Measurements from ENCODE around the gene PPY. TPM values are rescaled to one million over a fixed set of nuclear protein-coding genes. Genes with fewer than 3 reads are reported as not detected.

The PPY gene
- total RNA-seq, 3 donors from 2014 or later: not detected

GRCh38 chr17:43905400-43905984 lies 36.8 kb downstream of the PPY start:
- no peak for DNase-seq (ENCODE audit: low spot score in 2 of 2)
- Histone ChIP-seq H3K4me3 (peak overlapping the region in 2 of 3 donors; percentile 67 to 87), H3K27me3 (peaks cover 0 to 5% of the 10 kb centered on the region in 2 donors), H3K9me3 (no peaks in the 10 kb centered on the region), H3K36me3 (no peaks in the 10 kb centered on the region), H3K4me1 (peaks cover 8 to 10% of the 10 kb centered on the region in 2 donors), H3K27ac (peak overlapping the region in 1 of 2 donors; percentile 25)
- intact Hi-C loops (cut with DNase I; ENCODE audit: low total_unique reads): no loop called here
- TF ChIP-seq CTCF (IDR thresholded peaks at IDR 0.05) (no peak), POLR2A (IDR thresholded peaks at IDR 0.05) (no peak), POLR2AphosphoS5 (IDR thresholded peaks at IDR 0.05) (no peak)

DNA sequence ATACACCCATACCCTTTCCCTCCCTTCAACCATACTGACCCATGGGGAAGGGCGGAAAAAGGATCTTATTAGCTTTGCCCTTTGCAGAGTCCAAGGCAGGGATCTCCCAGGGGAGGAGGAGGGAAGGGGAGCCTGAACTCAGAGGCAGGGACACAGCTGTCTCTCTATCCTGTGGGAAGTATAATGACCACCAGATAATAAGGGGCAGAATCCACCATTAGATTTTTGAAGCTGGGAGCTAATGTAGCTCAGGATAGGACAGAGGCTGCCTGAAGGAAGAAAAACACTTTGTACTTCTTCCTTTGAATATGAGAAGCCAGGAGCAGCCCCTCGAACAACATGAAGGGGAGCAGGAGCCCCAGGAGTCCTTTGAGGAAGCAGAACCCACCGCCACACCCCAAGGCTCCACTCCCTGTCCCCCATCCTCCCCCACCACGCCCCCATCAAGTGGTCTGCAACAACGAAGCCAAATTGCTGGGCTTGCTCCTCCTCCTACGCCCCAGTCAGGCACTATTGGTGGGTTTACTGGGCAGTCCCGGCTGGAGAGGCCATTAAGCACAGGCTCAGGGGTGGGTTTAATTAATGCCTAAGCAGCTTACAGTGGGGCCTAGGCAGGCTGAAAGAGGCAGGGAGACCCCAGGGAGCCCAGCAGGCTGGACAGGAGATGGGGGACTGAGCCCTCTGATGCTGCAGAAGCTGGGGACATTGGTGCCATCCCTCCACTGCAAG lies 40.3 kb downstream of the PPY start:
- Histone ChIP-seq H3K27ac (no peak overlapping the region), H3K4me3 (no peak overlapping the region), H3K36me3 (no peaks in the 10 kb centered on the region), H3K9me3 (no peaks in the 10 kb centered on the region), H3K4me1 (peaks cover 3 to 10% of the 10 kb centered on the region in 2 donors), H3K27me3 (peaks cover 0 to 5% of the 10 kb centered on the region in 2 donors)
- TF ChIP-seq POLR2AphosphoS5 (IDR thresholded peaks at IDR 0.05): no peak
- TF ChIP-seq CTCF (IDR thresholded peaks at IDR 0.05): no peak
- no peak for TF ChIP-seq POLR2A (IDR thresholded peaks at IDR 0.05)
- intact Hi-C loops (cut with DNase I; ENCODE audit: low total_unique reads): no loop called here
- no peak for DNase-seq (ENCODE audit: low spot score in 2 of 2)

GRCh38 chr17:43900858-43901754 lies 41.2 kb downstream of the PPY start:
- Histone ChIP-seq H3K27ac (no peak overlapping the region), H3K9me3 (no peaks in the 10 kb centered on the region), H3K27me3 (peaks cover 0 to 5% of the 10 kb centered on the region in 2 donors), H3K4me3 (peak overlapping the region; percentile 35 to 65 (median 59)), H3K36me3 (no peaks in the 10 kb centered on the region), H3K4me1 (peaks cover 0 to 6% of the 10 kb centered on the region in 2 donors)
- intact Hi-C loops (cut with DNase I; ENCODE audit: low total_unique reads): no loop called here
- no peak for DNase-seq (ENCODE audit: low spot score in 2 of 2)
- TF ChIP-seq CTCF (IDR thresholded peaks at IDR 0.05) (no peak), POLR2A (IDR thresholded peaks at IDR 0.05) (no peak), POLR2AphosphoS5 (IDR thresholded peaks at IDR 0.05) (no peak)

DNA sequence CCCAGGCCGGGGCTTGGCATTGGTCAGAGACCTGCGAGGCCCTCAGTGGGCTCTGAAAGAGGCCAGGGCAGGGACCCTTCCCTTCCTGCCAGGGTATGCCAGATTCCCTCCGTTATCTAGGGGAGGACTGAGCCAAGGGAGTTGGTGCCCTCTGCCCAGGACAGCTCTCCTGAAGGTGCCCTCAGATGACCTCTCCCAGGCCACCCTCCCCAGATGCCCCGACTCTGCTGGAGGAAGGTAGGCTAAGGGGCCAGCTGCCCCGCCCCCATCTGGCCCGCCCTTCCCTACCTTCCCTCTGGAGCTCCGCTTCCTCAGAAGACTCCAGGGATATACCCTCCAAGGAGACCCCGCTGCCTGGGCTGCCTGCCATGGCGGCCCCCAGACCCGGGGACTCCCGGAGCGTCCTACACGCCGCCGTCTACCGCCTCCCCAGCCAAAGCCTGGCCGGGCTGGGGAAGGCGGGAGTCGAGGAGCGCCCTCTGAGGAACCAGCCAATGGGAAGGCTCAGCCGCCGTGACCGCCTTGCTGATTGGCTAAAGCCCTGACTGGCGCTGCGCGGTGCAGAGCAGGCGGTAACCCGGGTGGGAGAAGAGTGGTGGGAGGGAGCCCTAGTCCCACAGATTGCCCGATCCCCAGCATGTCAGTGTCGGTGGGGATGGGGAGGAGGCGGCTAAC lies 42.0 kb downstream of the PPY start:
- peak overlapping the region; percentile 35 to 65 (median 59) for H3K4me3 ChIP-seq
- no peaks in the 10 kb centered on the region for H3K4me1 ChIP-seq
- no peak overlapping the region for H3K27ac ChIP-seq
- DNase-seq (ENCODE audit: low spot score in 2 of 2): peak; percentile 82 to 87
- H3K36me3 ChIP-seq: no peaks in the 10 kb centered on the region
- no peaks in the 10 kb centered on the region for H3K9me3 ChIP-seq
- intact Hi-C loops (cut with DNase I; ENCODE audit: low total_unique reads): no loop called here
- TF ChIP-seq POLR2AphosphoS5 (IDR thresholded peaks at IDR 0.05) (no peak), CTCF (IDR thresholded peaks at IDR 0.05) (no peak)
- no peaks in the 10 kb centered on the region for H3K27me3 ChIP-seq
